ENCODE measurements around the gene SMIM26.

The SMIM26 gene

GRCh38 chr20:18580012-18580411 lies 12.8 kb downstream of the SMIM26 start:
- DNase-seq (ENCODE audit: low read depth in 2 of 2), result no peak

DNA sequence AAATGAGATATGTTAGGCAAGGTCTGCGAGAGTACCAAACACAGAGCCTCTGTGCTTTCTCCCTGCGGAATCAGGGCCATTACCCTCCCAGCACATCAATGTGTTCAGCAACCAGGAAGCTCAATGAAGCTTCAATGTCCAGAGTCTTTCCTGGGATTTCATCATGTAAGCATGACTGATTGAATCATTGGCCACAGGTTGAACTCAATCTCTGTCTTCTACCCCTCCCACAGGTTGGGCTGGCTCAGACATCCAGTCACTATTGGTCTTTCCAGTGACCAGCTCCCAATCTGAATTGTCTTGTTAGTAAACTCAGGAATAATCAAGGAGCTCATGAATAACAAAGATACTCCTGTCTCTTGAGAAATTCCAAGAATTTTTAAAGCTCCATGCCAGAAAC lies 17.9 kb downstream of the SMIM26 start:
- DNase-seq (ENCODE audit: low read depth in 2 of 2), result no peak

- peak; percentile 66 to 77 for DNase-seq (ENCODE audit: low read depth in 2 of 2)
Observed at GRCh38 chr20:18587665-18588573, 20.7 kb downstream of the SMIM26 start, which contains the start of gene DTD1. TSS of gene DTD1 (plus strand) at chr20:18588054. CDS start at chr20:18588073, 19 bp downstream.

DNA sequence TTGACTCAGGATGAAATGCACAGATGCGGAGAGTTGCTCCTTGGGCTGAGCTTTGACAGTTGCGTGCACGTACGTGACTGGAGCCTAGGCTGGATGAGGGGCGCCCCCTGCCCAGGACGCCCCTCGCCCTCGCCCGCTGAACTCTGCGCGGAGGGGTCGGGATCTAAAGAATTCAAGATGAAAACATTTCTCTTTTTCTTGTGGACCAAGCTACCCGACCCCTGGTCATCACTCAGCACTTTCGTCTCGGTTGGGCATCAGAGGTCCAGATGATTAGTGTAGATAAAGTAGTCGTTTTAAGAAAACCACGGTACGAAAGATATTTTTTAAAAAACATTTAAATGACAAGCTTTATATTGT lies 21.3 kb downstream of the SMIM26 start:
- no peak for DNase-seq (ENCODE audit: low read depth in 2 of 2)

GRCh38 chr20:18589941-18590674 lies 22.9 kb downstream of the SMIM26 start:
- no peak for DNase-seq (ENCODE audit: low read depth in 2 of 2)

DNA sequence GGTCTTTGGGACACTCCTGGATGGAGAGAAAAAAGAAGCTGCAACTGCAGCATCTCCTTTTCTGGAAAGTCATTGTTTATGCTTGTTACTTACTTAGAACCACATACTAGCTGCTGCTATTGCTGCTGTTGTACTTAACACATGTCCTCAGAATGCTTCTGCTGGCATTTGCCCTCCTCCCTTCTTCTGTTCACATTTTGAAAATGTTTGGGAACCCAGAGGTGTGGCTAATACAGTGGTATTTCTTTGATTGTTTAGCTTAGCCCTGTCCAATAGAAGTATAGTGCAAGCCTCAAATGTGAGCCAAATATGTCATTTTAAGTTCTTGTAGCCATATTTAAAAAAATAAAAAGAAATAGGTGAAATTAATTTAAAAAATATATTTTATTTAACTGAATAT lies 29.0 kb downstream of the SMIM26 start:
- DNase-seq (ENCODE audit: low read depth in 2 of 2), result no peak

GRCh38 chr20:18609741-18610140 lies 42.5 kb downstream of the SMIM26 start:
- DNase-seq (ENCODE audit: low read depth in 2 of 2), result no peak

DNA sequence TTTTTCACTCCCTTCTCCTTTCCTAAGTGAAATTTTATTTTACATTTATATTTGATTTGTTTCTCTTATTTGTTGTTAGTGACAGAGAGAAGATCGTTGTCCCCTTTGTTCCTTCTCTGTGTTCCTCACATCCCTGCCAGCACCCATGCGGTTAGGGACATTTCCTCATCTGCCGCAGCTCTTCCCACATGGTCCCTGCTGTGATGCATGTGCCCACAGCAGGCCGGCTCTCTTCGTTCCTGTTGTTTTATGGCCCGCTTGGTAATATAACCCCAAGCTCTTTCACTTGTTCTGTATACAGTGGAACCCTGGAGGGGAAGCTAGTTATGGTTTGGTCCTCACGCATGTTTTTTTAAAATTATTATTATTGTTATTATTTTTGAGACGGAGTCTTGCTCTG lies 44.3 kb downstream of the SMIM26 start:
- DNase-seq (ENCODE audit: low read depth in 2 of 2), result no peak

DNA sequence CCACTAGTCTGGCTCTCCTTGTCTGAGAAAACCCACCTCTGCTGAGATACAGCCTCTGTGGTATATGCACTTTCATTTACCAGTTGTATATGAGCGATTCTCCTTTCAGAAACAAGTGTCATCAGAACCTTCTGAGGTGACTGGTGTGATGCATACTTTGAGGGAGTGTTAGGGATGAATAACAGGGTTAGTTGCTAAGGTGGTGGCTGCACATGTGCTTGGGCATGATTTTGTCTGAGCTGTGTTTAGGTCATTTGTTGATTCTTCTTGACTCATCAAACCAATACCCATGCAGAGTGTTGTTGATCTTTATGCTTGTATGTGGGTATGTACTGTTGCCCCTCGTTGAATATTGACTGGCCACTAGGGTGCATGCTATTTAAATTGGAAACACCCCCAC lies 46.3 kb downstream of the SMIM26 start:
- no peak for DNase-seq (ENCODE audit: low read depth in 2 of 2)

- no peak for DNase-seq (ENCODE audit: low read depth in 2 of 2)
Observed at GRCh38 chr20:18614244-18614643, 47.0 kb downstream of the SMIM26 start.

DNA sequence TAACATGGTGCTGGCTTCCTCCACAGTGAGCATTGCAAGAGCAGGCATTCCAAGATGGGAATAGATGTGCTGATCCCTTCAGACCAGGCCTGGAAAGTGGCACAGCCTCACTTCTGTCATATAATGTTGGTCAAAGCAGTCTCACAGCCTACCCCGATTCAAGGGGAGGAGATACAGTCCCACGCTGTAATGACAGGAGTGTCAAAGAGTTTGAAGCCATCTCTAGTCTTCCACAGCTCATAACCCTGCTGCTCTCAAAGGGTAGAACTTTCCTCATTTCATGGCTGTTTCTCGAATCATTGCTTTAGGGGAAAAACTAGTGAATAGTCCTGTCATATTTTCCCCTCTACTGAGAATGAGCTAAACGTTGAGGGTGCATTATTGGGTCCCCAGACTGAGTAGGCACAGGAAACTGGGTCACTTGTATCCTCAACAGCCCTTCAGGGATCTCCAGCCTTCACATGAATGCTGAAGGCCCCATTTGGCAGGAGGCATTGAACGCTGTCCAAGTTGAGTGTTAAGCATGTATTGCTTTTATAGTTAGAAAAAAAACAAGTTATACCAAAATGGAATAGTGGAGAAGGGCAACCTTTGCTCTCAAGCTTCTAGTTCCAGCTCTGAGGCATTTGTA lies 47.9 kb downstream of the SMIM26 start:
- DNase-seq (ENCODE audit: low read depth in 2 of 2), result no peak

Data from stimulated activated CD8-positive, alpha-beta memory T cell treated with anti-CD3 and anti-CD28 coated beads, Interleukin-7, amount 100 ng/mL, for 4 hours (primary cell).